Subcutaneous abdominal adipose tissue (tissue), 5 donors: ENCODE measurements around the gene ZNF606.

Experiments used
- H3K27ac ChIP-seq: one replicate; pipeline ENCODE4 v1.7.0; 2013; ENCODE audit warnings: low read depth, mild to moderate bottlenecking, inconsistent platforms, low read length, moderate library complexity
- H3K27me3 ChIP-seq, 5 donors: one replicate each; pipeline ENCODE4 v1.7.0; 2013; ENCODE audit warnings: low read length in 5 of 5, inconsistent platforms in 1 of 5; ENCODE audit not compliant: control insufficient read depth in 5 of 5, insufficient read depth in 4 of 5
- H3K36me3 ChIP-seq, 5 donors: one replicate each; pipeline ENCODE4 v1.7.0; 2013; ENCODE audit warnings: low read length in 5 of 5; ENCODE audit not compliant: control insufficient read depth in 5 of 5, insufficient read depth in 5 of 5
- H3K4me1 ChIP-seq, 5 donors: one replicate each; pipeline ENCODE4 v1.7.0; 2013; ENCODE audit warnings: low read length in 5 of 5, mild to moderate bottlenecking in 3 of 5, moderate library complexity in 1 of 5; ENCODE audit not compliant: control insufficient read depth in 5 of 5, insufficient read depth in 5 of 5
- H3K4me3 ChIP-seq, 5 donors: one replicate each; pipeline ENCODE4 v1.7.0; 2013; ENCODE audit warnings: low read length in 5 of 5, low read depth in 1 of 5
- H3K9ac ChIP-seq, 5 donors: one replicate each; pipeline ENCODE4 v1.7.0; 2013; ENCODE audit warnings: low read length in 5 of 5, mild to moderate bottlenecking in 4 of 5, moderate library complexity in 3 of 5
- H3K9me3 ChIP-seq, 5 donors: one replicate each; pipeline ENCODE4 v1.7.0; 2013; ENCODE audit warnings: low read length in 5 of 5; ENCODE audit not compliant: control insufficient read depth in 5 of 5
- donor health status: healthy.
- donor health status: healthy.
- donor health status: healthy.
- donor health status: healthy.
- donor health status: healthy.

The ZNF606 gene

GRCh38 chr19:57947088-57947418 is 55.6 kb downstream of the ZNF606 start:
- Histone ChIP-seq H3K27me3 (peaks cover 0 to 3% (median 0%) of the 10 kb centered on the region in 5 donors), H3K9ac (peak overlapping the region; percentile 35 to 93 (median 86)), H3K36me3 (peaks cover 9 to 23% (median 23%) of the 10 kb centered on the region in 5 donors), H3K4me1 (peaks cover 4 to 21% (median 19%) of the 10 kb centered on the region in 5 donors), H3K4me3 (peak overlapping the region; percentile 81 to 93 (median 88)), H3K9me3 (peaks cover 23 to 59% (median 47%) of the 10 kb centered on the region in 5 donors), H3K27ac (peak overlapping the region; percentile 69)

- peaks cover 16 to 30% (median 30%) of the 10 kb centered on the region in 5 donors for H3K36me3 ChIP-seq
- H3K27me3 ChIP-seq = peaks cover 0 to 3% (median 0%) of the 10 kb centered on the region in 5 donors
- peaks cover 11 to 21% (median 19%) of the 10 kb centered on the region in 5 donors for H3K4me1 ChIP-seq
- peaks cover 28 to 65% (median 51%) of the 10 kb centered on the region in 5 donors for H3K9me3 ChIP-seq
- no peak overlapping the region for H3K9ac ChIP-seq
- H3K4me3 ChIP-seq = peak overlapping the region; percentile 81 to 93 (median 88)
- no peak overlapping the region for H3K27ac ChIP-seq
These were observed 56.3 kb downstream of the ZNF606 start for GRCh38 chr19:57946316-57946715.

- Histone ChIP-seq H3K27ac (no peak overlapping the region), H3K4me3 (peak overlapping the region in 4 of 5 donors; percentile 32 to 44 (median 40)), H3K9me3 (peaks cover 37 to 67% (median 55%) of the 10 kb centered on the region in 5 donors)
These were observed 61.0 kb downstream of the ZNF606 start for GRCh38 chr19:57941593-57941992.

GRCh38 chr19:57935731-57936130 is 66.9 kb downstream of the ZNF606 start:
- peaks cover 2 to 15% (median 4%) of the 10 kb centered on the region in 5 donors for H3K36me3 ChIP-seq

More at GRCh38 chr19:57941593-57941992, 61.0 kb downstream of the ZNF606 start:
- H3K36me3 ChIP-seq = peaks cover 26 to 43% (median 38%) of the 10 kb centered on the region in 5 donors
- H3K9ac ChIP-seq = peak overlapping the region in 1 of 5 donors; percentile 57
- peaks cover 7 to 11% (median 8%) of the 10 kb centered on the region in 5 donors for H3K4me1 ChIP-seq
- H3K27me3 ChIP-seq = peaks cover 0 to 2% (median 0%) of the 10 kb centered on the region in 5 donors

GRCh38 chr19:57934820-57935665 is 67.6 kb downstream of the ZNF606 start, which contains the start of gene ZNF418:
Gene ZNF418 (minus strand): TSS chr19:57935402. CDS start chr19:57933822, 1,580 bp downstream.
- Histone ChIP-seq H3K4me3 (peak within 1 kb of the TSS; percentile 79 to 95 (median 86)), H3K27ac (no peak within 1 kb of the TSS), H3K36me3 (peaks cover 0 to 14% (median under 1%) of the 10 kb centered on the region in 5 donors), H3K9me3 (peaks cover 6 to 56% (median 35%) of the 10 kb centered on the region in 5 donors), H3K4me1 (peaks cover 0 to 13% (median 11%) of the 10 kb centered on the region in 5 donors), H3K27me3 (no peaks in the 10 kb centered on the region), H3K9ac (peak within 1 kb of the TSS; percentile 38 to 90 (median 81))

More at GRCh38 chr19:57935731-57936130, 66.9 kb downstream of the ZNF606 start:
- Histone ChIP-seq H3K9ac (no peak overlapping the region), H3K9me3 (peaks cover 7 to 54% (median 37%) of the 10 kb centered on the region in 5 donors), H3K27ac (no peak overlapping the region), H3K4me3 (peak overlapping the region in 3 of 5 donors; percentile 79 to 86 (median 84)), H3K27me3 (no peaks in the 10 kb centered on the region), H3K4me1 (peaks cover 0 to 13% (median 11%) of the 10 kb centered on the region in 5 donors)

GRCh38 chr19:57927587-57927986 is 75.0 kb downstream of the ZNF606 start:
- Histone ChIP-seq H3K27ac (no peak overlapping the region), H3K9ac (no peak overlapping the region), H3K4me3 (peak overlapping the region in 4 of 5 donors; percentile 28 to 36 (median 33)), H3K27me3 (no peaks in the 10 kb centered on the region), H3K9me3 (peaks cover 34 to 66% (median 59%) of the 10 kb centered on the region in 5 donors), H3K4me1 (peaks cover 0 to 15% (median 0%) of the 10 kb centered on the region in 5 donors), H3K36me3 (peaks cover 20 to 48% (median 27%) of the 10 kb centered on the region in 5 donors)
